NB4 (cell line): ENCODE data around the gene COL4A2.

ENCODE experiments used
- CTCF ChIP-seq: IDR thresholded peaks from one replicate; pipeline ENCODE4 v1.5.1; 2012; ENCODE audit warnings: low read depth, low read length
- MAX ChIP-seq: IDR thresholded peaks from 2 replicates; pipeline ENCODE4 v1.6.1; 2011; ENCODE audit warnings: low read depth, low read length
- MYC ChIP-seq: IDR thresholded peaks from 2 replicates; pipeline ENCODE4 v1.6.1; 2011; ENCODE audit warnings: low read depth, low read length
- POLR2A ChIP-seq: IDR thresholded peaks from 2 replicates; pipeline ENCODE4 v1.6.1; 2011; ENCODE audit warnings: mild to moderate bottlenecking; ENCODE audit not compliant: insufficient read length; ENCODE audit errors: extremely low read depth

GRCh38 chr13:110408286-110408685 is 101.2 kb downstream of the COL4A2 start:
- TF ChIP-seq CTCF (no peak), POLR2A (no peak), MAX (no peak), MYC (no peak)
